H1 (cell line): ENCODE results near the gene OGN. TPM values are rescaled to one million over a fixed set of nuclear protein-coding genes. Genes with fewer than 3 reads are reported as not detected.

ENCODE experiments used
- CTCF ChIA-PET: fragments of 300-600 bp; sonication (Branson Sonifier 250); formaldehyde crosslinking; loops from one replicate; lab custom pipeline; 2021; ENCODE audit not compliant: partially characterized antibody; lab: Charles Lee
- POLR2A ChIA-PET: fragments of 300-600 bp; sonication (Branson Sonifier 250); formaldehyde crosslinking; loops from one replicate; lab custom pipeline; 2021; ENCODE audit warnings: inconsistent platforms; ENCODE audit not compliant: partially characterized antibody; lab: Charles Lee
- DNase-seq, 2 experiments: peaks; one replicate each; pipeline versions ENCODE4 v3.0.0 to v3.0.0-alpha.2; 2010 to 2022; ENCODE audit warnings: low spot score in 2 of 2, low read depth in 1 of 2, mixed read lengths in 1 of 2
- FAIRE-seq: peaks from 2 replicates; lab custom pipeline; 2011; peaks lifted over from hg19 to GRCh38; lab: Jason Lieb, UNC
- H2AFZ ChIP-seq: 2 replicates; pipeline ENCODE4 v1.8.1; 2012; ENCODE audit warnings: low read length, inconsistent platforms
- H2AK5ac ChIP-seq: 2 replicates; pipeline ENCODE4 v1.6.1; 2013; ENCODE audit warnings: low read depth, low read length
- H2BK120ac ChIP-seq: replicated peaks from 2 replicates; pipeline ENCODE3; 2013; ENCODE audit warnings: low read depth, low read length, inconsistent platforms
- H2BK12ac ChIP-seq: 2 replicates; pipeline ENCODE4 v1.6.1; 2013; ENCODE audit warnings: low read depth, low read length
- H2BK15ac ChIP-seq: 2 replicates; pipeline ENCODE4 v1.6.1; 2013; ENCODE audit warnings: low read length
- H2BK20ac ChIP-seq: 2 replicates; pipeline ENCODE4 v1.6.1; 2013; ENCODE audit warnings: low read length
- H2BK5ac ChIP-seq: 2 replicates; pipeline ENCODE4 v1.6.1; 2013; ENCODE audit warnings: low read depth, low read length
- H3K14ac ChIP-seq: 2 replicates; pipeline ENCODE4 v1.6.1; 2013; ENCODE audit warnings: inconsistent platforms; ENCODE audit not compliant: insufficient read length
- H3K18ac ChIP-seq: 2 replicates; pipeline ENCODE4 v1.6.1; 2013; ENCODE audit warnings: low read length; ENCODE audit errors: extremely low read depth
- H3K23ac ChIP-seq: 2 replicates; pipeline ENCODE4 v1.6.1; 2013; ENCODE audit warnings: inconsistent platforms; ENCODE audit not compliant: insufficient read length
- H3K23me2 ChIP-seq: 2 replicates; pipeline ENCODE4 v1.6.1; 2013; ENCODE audit warnings: low read depth, low read length
- H3K27ac ChIP-seq: 2 replicates; pipeline ENCODE4 v1.6.1; 2011; ENCODE audit warnings: low read depth, low read length, inconsistent platforms
- H3K27me3 ChIP-seq, 4 experiments: replicated peaks in 1 of 4; 1 replicate in 1 of 4; 2 replicates in 3 of 4; pipeline versions ENCODE4 v1.6.1 to v1.8.1; 2011 to 2013; ENCODE audit warnings: low read length in 3 of 4, mild to moderate bottlenecking in 3 of 4, inconsistent platforms in 2 of 4, mixed read lengths in 2 of 4, moderate library complexity in 1 of 4; ENCODE audit not compliant: control insufficient read depth in 3 of 4, insufficient read depth in 3 of 4; ENCODE audit errors: extremely low read depth in 1 of 4
- H3K36me3 ChIP-seq, 4 experiments: 2 replicates each; pipeline versions ENCODE4 v1.6.1 to v1.8.1; 2011 to 2013; ENCODE audit warnings: mild to moderate bottlenecking in 4 of 4, low read length in 3 of 4, moderate library complexity in 2 of 4, control low read depth in 1 of 4, inconsistent platforms in 1 of 4; ENCODE audit not compliant: insufficient read depth in 4 of 4, control insufficient read depth in 2 of 4
- H3K4ac ChIP-seq: replicated peaks from 2 replicates; pipeline ENCODE3; 2013; ENCODE audit warnings: low read length, low read depth, mixed read lengths, inconsistent platforms; ENCODE audit not compliant: insufficient read length
- H3K4me1 ChIP-seq, 4 experiments: replicated peaks in 1 of 4; 1 replicate in 1 of 4; 2 replicates in 3 of 4; pipeline versions ENCODE4 v1.6.1 to v1.8.1; 2011 to 2013; ENCODE audit warnings: low read length in 3 of 4, inconsistent platforms in 2 of 4, mixed read lengths in 1 of 4; ENCODE audit not compliant: insufficient read depth in 4 of 4, control insufficient read depth in 3 of 4
- H3K4me2 ChIP-seq, 2 experiments: 2 replicates each; pipeline versions ENCODE4 v1.6.1 to v1.8.1; 2011 to 2013; ENCODE audit warnings: low read depth in 2 of 2, low read length in 2 of 2, control low read depth in 1 of 2, inconsistent platforms in 1 of 2, mild to moderate bottlenecking in 1 of 2; ENCODE audit not compliant: insufficient read depth in 1 of 2
- H3K4me3 ChIP-seq, 4 experiments: fragments of 200-600, 300-600 bp in 1 of 4; sonication (generic), shearing (Covaris generic), sonication (Bioruptor Twin) in 1 of 4; 2 replicates each; pipeline versions ENCODE4 v1.5.1 to v1.8.1; 2011 to 2016; ENCODE audit warnings: low read length in 4 of 4, low read depth in 3 of 4, control low read depth in 2 of 4, inconsistent platforms in 2 of 4, mild to moderate bottlenecking in 2 of 4, mixed read lengths in 1 of 4, moderate library complexity in 1 of 4; ENCODE audit not compliant: insufficient read depth in 2 of 4; ENCODE audit errors: extremely low read depth in 1 of 4
- H3K56ac ChIP-seq: replicated peaks from 2 replicates; pipeline ENCODE3; 2013; ENCODE audit warnings: low read depth, mild to moderate bottlenecking, mixed read lengths, low read length, inconsistent platforms; ENCODE audit not compliant: insufficient read length
- H3K79me1 ChIP-seq: 2 replicates; pipeline ENCODE4 v1.6.1; 2013; ENCODE audit warnings: low read depth, low read length, control low read depth
- H3K79me2 ChIP-seq, 2 experiments: 2 replicates each; pipeline versions ENCODE4 v1.6.1 to v1.8.1; 2012 to 2013; ENCODE audit warnings: low read length in 2 of 2, mild to moderate bottlenecking in 2 of 2, inconsistent platforms in 1 of 2; ENCODE audit not compliant: insufficient read depth in 2 of 2, control insufficient read depth in 1 of 2
- H3K9ac ChIP-seq, 4 experiments: replicated peaks in 1 of 4; 1 replicate in 1 of 4; 2 replicates in 3 of 4; pipeline versions ENCODE4 v1.6.1 to v1.8.1; 2011 to 2013; ENCODE audit warnings: low read depth in 3 of 4, low read length in 3 of 4, control low read depth in 2 of 4, mild to moderate bottlenecking in 2 of 4, moderate library complexity in 2 of 4, inconsistent platforms in 1 of 4; ENCODE audit errors: extremely low read depth in 1 of 4
- H3K9me3 ChIP-seq, 2 experiments: 2 replicates each; pipeline versions ENCODE4 v1.6.1 to v1.8.1; 2012 to 2013; ENCODE audit warnings: mild to moderate bottlenecking in 2 of 2, moderate library complexity in 2 of 2, control low read depth in 1 of 2, inconsistent platforms in 1 of 2, low read depth in 1 of 2, low read length in 1 of 2, mixed read lengths in 1 of 2; ENCODE audit not compliant: insufficient read depth in 2 of 2
- H4K20me1 ChIP-seq, 2 experiments: replicated peaks in 1 of 2; 2 replicates each; pipeline versions ENCODE3 to v1.8.1; 2011 to 2013; ENCODE audit warnings: inconsistent platforms in 2 of 2, low read length in 2 of 2, mild to moderate bottlenecking in 1 of 2; ENCODE audit not compliant: insufficient read depth in 2 of 2, control insufficient read depth in 1 of 2
- H4K5ac ChIP-seq: 2 replicates; pipeline ENCODE4 v1.6.1; 2013; ENCODE audit warnings: low read length, low read depth, mixed read lengths, inconsistent platforms; ENCODE audit not compliant: insufficient read length
- H4K8ac ChIP-seq: 2 replicates; pipeline ENCODE4 v1.8.0; 2013; ENCODE audit warnings: mild to moderate bottlenecking, moderate library complexity, low read length, inconsistent platforms; ENCODE audit not compliant: insufficient read depth; ENCODE audit errors: extremely low read depth
- H4K91ac ChIP-seq: replicated peaks from 2 replicates; pipeline ENCODE3; 2013; ENCODE audit warnings: low read length, mixed read lengths, inconsistent platforms; ENCODE audit not compliant: insufficient read length
- BRCA1 ChIP-seq: IDR thresholded peaks from 2 replicates; pipeline ENCODE4 v1.6.1; 2012; ENCODE audit warnings: low read depth, low read length, improper control_type of control experiment
- CEBPB ChIP-seq: IDR thresholded peaks from 2 replicates; pipeline ENCODE4 v1.6.1; 2012; ENCODE audit warnings: low read depth, low read length
- GTF2F1 ChIP-seq: IDR thresholded peaks from 2 replicates; pipeline ENCODE4 v1.6.1; 2012; ENCODE audit warnings: low read depth, low read length, improper control_type of control experiment, borderline replicate concordance
- JUND ChIP-seq: IDR thresholded peaks from 2 replicates; pipeline ENCODE4 v1.6.1; 2011; ENCODE audit warnings: mild to moderate bottlenecking, improper control_type of control experiment, low read length
- KDM4A ChIP-seq: IDR thresholded peaks from one replicate; pipeline ENCODE4 v1.7.1; 2012; ENCODE audit warnings: low read depth, mild to moderate bottlenecking, moderate library complexity, low read length, inconsistent platforms; ENCODE audit not compliant: severe bottlenecking
- KDM5A ChIP-seq: fragments of 200-600 bp; IDR thresholded peaks from 2 replicates; pipeline ENCODE4 v1.7.1; 2012; ENCODE audit warnings: mild to moderate bottlenecking, low read length, inconsistent platforms, mixed read lengths
- POLR2AphosphoS5 ChIP-seq: IDR thresholded peaks from 2 replicates; pipeline ENCODE4 v1.6.1; 2011; ENCODE audit warnings: low read depth, low read length
- SIN3A ChIP-seq, 2 experiments: IDR thresholded peaks in 1 of 2; conservative IDR thresholded peaks in 1 of 2; 2 replicates each; pipeline ENCODE4 v1.6.1; 2011 to 2012; ENCODE audit warnings: low read length in 2 of 2, improper control_type of control experiment in 1 of 2, low read depth in 1 of 2, mild to moderate bottlenecking in 1 of 2
- ZNF274 ChIP-seq: IDR thresholded peaks from 2 replicates; pipeline ENCODE4 v1.7.0; 2012; ENCODE audit warnings: low read length, borderline replicate concordance; ENCODE audit errors: extremely low read depth
- WGBS, 2 experiments: shearing (Covaris generic) in 1 of 2; methylation state at CpG; one replicate each; pipeline versions ENCODE4 v1.1.6 to v1.1.7; 2013 to 2015; ENCODE audit warnings: low lambda C conversion rate in 2 of 2, mixed read lengths in 2 of 2, inconsistent platforms in 1 of 2, low coverage in 1 of 2, missing lambda C conversion rate in 1 of 2; ENCODE audit not compliant: insufficient replicate concordance in 2 of 2, insufficient coverage in 1 of 2, insufficient read length in 1 of 2; ENCODE audit errors: extremely low coverage in 1 of 2, missing lambda C conversion rate in 1 of 2; 5-methylcytosine and 5-hydroxymethylcytosine counted together
- polyA plus RNA-seq, 7 experiments: library from polyadenylated mRNA; depleted of rRNA in 3 of 7; stranded (reverse) in 5 of 7; unstranded in 2 of 7; fragments of >200 nt in 5 of 7; fragments of 200-250 nt in 2 of 7; gene quantifications; 1 replicate in 5 of 7; 2 replicates in 1 of 7; 4 replicates in 1 of 7; pipeline versions ENCODE4 v1.2.1 to v1.2.3, GENCODE V29; 2011 to 2013; ENCODE audit warnings: missing spikeins in 2 of 7, mixed read lengths in 2 of 7
- total RNA-seq: library from RNA; stranded (reverse); fragmentation: NEBNext Ultra II Directional; extraction: Animal tissue kit (Norgen Biotek cat#: 25700); gene quantifications from 2 replicates; pipeline ENCODE4 v1.2.1, GENCODE V29; 2021

OGN gene
- total and polyA plus RNA-seq, 2 of the 8 experiments (the other 6 are each of a cell fraction or from before 2014, with no cell fraction given): not detected

DNA sequence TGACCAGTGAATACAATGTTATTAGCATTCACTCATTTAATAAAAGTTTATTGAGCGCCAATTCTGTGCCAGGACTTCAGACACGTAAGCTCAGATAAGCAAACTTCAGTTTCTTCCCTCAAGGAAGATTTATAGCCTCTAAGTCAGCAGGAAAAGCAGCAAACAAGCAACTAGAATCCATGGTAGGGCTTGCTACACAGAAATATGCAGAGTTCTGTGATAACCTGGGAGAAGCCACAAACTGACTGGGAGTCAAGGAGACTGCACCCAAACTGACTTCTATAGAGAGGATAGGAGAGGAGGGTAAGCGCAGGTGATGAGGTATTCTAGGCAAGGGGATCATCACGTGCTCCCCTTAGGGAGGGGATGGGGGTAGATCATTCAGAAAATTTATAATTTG, 1.4 kb upstream of the OGN start:
- Histone ChIP-seq H3K27me3 (no peaks in the 10 kb centered on the region), H3K56ac (no peak overlapping the region), H3K23me2 (no peaks in the 10 kb centered on the region), H3K4me3 (no peak overlapping the region), H3K79me2 (0 out of 4 replicates have a peak, but pooled peaks cover 0 to 4% of the 10 kb centered on the region in 2 experiments), H3K27ac (no peak overlapping the region), H2AK5ac (no peak overlapping the region), H3K9me3 (no peaks in the 10 kb centered on the region), H3K4ac (no peak overlapping the region), H3K18ac (no peak overlapping the region), H4K8ac (no peak overlapping the region), H3K36me3 (no peaks in the 10 kb centered on the region), H4K91ac (no peak overlapping the region), H2BK120ac (no peak overlapping the region), H3K9ac (no peak overlapping the region), H3K4me2 (no peak overlapping the region), H2BK20ac (no peak overlapping the region), H4K20me1 (no peaks in the 10 kb centered on the region), H2BK12ac (no peak overlapping the region), H2BK15ac (no peak overlapping the region), H4K5ac (no peak overlapping the region), H3K23ac (no peak overlapping the region), H3K14ac (no peak overlapping the region), H3K79me1 (no peaks in the 10 kb centered on the region), H2BK5ac (no peak overlapping the region), H2AFZ (no peak overlapping the region), H3K4me1 (no peaks in the 10 kb centered on the region; a peak in 1 of 7 replicates)
- ChIA-PET CTCF (no interaction called here), POLR2A (no interaction called here)
- WGBS, 2 experiments: 81% methylated on average over 4 of the region's 4 CpGs; no CpG with 5 or more reads in 1 of the 2 experiments
- FAIRE-seq: no peak
- no peak for DNase-seq
- TF ChIP-seq KDM4A (no peak), BRCA1 (no peak), JUND (no peak), ZNF274 (no peak), GTF2F1 (no peak), POLR2AphosphoS5 (no peak), CEBPB (no peak), KDM5A (no peak), SIN3A (conservative IDR thresholded peaks at IDR 0.05 in 1 of 2, IDR thresholded peaks at IDR 0.05 in 1 of 2; ENCODE audit: low read depth in 1 of 2, low read length in 2 of 2) (no peak)
